Heart left ventricle (tissue), 13 donors: Measurements from ENCODE around the gene CCDC85C.

Experiments
- CTCF ChIP-seq, 12 donors: fragments of 200-600 bp; sonication (generic) in 4 of 12; IDR thresholded peaks; one replicate each; pipeline versions ENCODE4 v1.5.0 to v1.8.0; 2018 to 2022; ENCODE audit warnings: antibody characterized with exemption in 12 of 12, mild to moderate bottlenecking in 5 of 12
- POLR2A ChIP-seq, 2 donors: fragments of 450-650 bp; IDR thresholded peaks; one replicate each; pipeline ENCODE4 v1.6.1; 2017; ENCODE audit warnings: antibody characterized with exemption in 2 of 2, mild to moderate bottlenecking in 2 of 2, moderate library complexity in 2 of 2
- donor health status: ischemic (EF 13 %, LVEDD 7.1; RV severe dilation, severe dysfunction).
- donor health status: DM: no; HTN: yes; CAD: no.
- donor health status: DM: no; HTN: no; CAD: no.
- donor health status: ischemic (EF 25% LVEDD 6.9; RV normal size, moderate dysfunction).
- donor health status: ischemic (EF 25% LVEDD 5.7; RV mildly dilated, moderate dysfunction).
- donor health status: ischemic (EF 35%, LVEDD 5.7; RV mildly dilated, moderate dysfunction).
- donor health status: nonischemic (EF 11% LVEDD 7.7; RV severe dilation, severe dysfunction).
- donor health status: DM: yes; HTN: yes; CAD: no.
- donor health status: PGD.
- donor health status: ischemic (EF 29% LVEDD 5.4; RV normal size, mild dysfunction).
- donor health status: nonischemic (EF 23%, LVEDD 6.1; RV moderate dilation, normal function).

DNA sequence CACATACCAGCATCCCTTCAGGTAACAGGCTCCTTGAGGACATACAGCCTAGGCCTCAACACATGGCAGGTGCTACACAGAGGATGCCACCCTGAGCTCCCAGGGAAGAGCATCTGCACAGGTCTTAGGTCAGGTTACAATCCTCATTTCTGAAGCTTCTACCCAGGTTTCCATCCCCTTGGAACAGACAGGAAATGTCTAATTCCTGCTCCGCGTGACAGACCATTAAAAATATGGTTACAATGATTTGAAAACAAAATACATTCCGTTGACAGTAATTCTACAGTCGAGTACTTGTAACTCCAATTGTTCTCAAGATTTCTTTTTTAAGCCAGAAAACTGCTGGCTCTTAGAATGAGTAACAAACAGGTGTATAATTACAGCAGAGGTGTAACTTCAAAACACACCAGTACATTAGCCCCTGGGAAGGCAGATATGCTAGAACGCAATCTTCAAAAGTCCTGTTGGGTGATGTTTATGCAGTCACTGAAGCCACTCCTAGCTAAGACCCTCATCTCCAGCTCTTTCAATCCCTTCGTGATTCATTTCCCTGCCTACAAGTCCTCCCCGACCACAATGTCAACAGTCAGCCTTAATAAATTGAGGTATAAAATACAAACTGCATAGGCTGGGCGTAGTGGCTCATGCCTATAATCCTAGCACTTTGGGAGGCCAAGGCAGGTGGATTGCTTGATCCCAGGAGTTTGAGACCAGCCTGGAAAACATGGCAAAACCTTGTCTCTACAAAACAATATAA, 135.0 kb downstream of the CCDC85C start:
- TF ChIP-seq CTCF (IDR thresholded peaks at IDR 0.05) (no peak), POLR2A (IDR thresholded peaks at IDR 0.05) (no peak)
